Rectal smooth muscle tissue (tissue), 1 donor: ENCODE measurements around the gene RAB44.

Experiments used
- H3K27ac ChIP-seq: one replicate; pipeline ENCODE4 v1.7.0; 2013; ENCODE audit warnings: low read depth, low read length, inconsistent platforms
- H3K27me3 ChIP-seq: one replicate; pipeline ENCODE4 v1.7.0; 2013; ENCODE audit warnings: low read length; ENCODE audit not compliant: control insufficient read depth, insufficient read depth
- H3K36me3 ChIP-seq: one replicate; pipeline ENCODE4 v1.7.0; 2013; ENCODE audit warnings: low read length; ENCODE audit not compliant: control insufficient read depth, insufficient read depth
- H3K4me1 ChIP-seq: one replicate; pipeline ENCODE4 v1.7.0; 2013; ENCODE audit warnings: low read length; ENCODE audit not compliant: control insufficient read depth, insufficient read depth
- H3K4me3 ChIP-seq: one replicate; pipeline ENCODE4 v1.7.0; 2013; ENCODE audit warnings: low read length
- H3K9ac ChIP-seq: one replicate; pipeline ENCODE4 v1.7.0; 2013; ENCODE audit warnings: low read length

Gene RAB44

GRCh38 chr6:36660771-36661471, 36.7 kb upstream of the RAB44 start:
- Histone ChIP-seq H3K36me3 (no peaks in the 10 kb centered on the region), H3K9ac (no peak overlapping the region), H3K4me3 (peak overlapping the region; percentile 22), H3K4me1 (peaks cover 24% of the 10 kb centered on the region), H3K27ac (no peak overlapping the region), H3K27me3 (no peaks in the 10 kb centered on the region)

- no peaks in the 10 kb centered on the region for H3K36me3 ChIP-seq
- no peak overlapping the region for H3K9ac ChIP-seq
- H3K27me3 ChIP-seq, result no peaks in the 10 kb centered on the region
- no peak overlapping the region for H3K4me3 ChIP-seq
- peaks cover 19% of the 10 kb centered on the region for H3K4me1 ChIP-seq
- H3K27ac ChIP-seq, result no peak overlapping the region
These were observed 35.2 kb upstream of the RAB44 start for GRCh38 chr6:36662380-36662779.

- Histone ChIP-seq H3K4me1 (peaks cover 15% of the 10 kb centered on the region), H3K9ac (no peak overlapping the region), H3K27ac (no peak overlapping the region), H3K36me3 (no peaks in the 10 kb centered on the region), H3K4me3 (no peak overlapping the region), H3K27me3 (no peaks in the 10 kb centered on the region)
These were observed 34.8 kb upstream of the RAB44 start for GRCh38 chr6:36662827-36663256.

GRCh38 chr6:36663504-36664446, 33.9 kb upstream of the RAB44 start:
- H3K36me3 ChIP-seq, result no peaks in the 10 kb centered on the region
- no peak overlapping the region for H3K4me3 ChIP-seq
- no peak overlapping the region for H3K27ac ChIP-seq
- H3K9ac ChIP-seq, result no peak overlapping the region
- H3K27me3 ChIP-seq, result no peaks in the 10 kb centered on the region
- H3K4me1 ChIP-seq, result peaks cover 7% of the 10 kb centered on the region

GRCh38 chr6:36665180-36665579, 32.4 kb upstream of the RAB44 start:
- no peaks in the 10 kb centered on the region for H3K27me3 ChIP-seq
- no peaks in the 10 kb centered on the region for H3K4me1 ChIP-seq
- H3K36me3 ChIP-seq, result no peaks in the 10 kb centered on the region
- no peak overlapping the region for H3K4me3 ChIP-seq
- no peak overlapping the region for H3K27ac ChIP-seq
- H3K9ac ChIP-seq, result no peak overlapping the region

GRCh38 chr6:36666287-36666686, 31.3 kb upstream of the RAB44 start:
- no peak overlapping the region for H3K9ac ChIP-seq
- no peak overlapping the region for H3K4me3 ChIP-seq
- H3K27me3 ChIP-seq, result no peaks in the 10 kb centered on the region
- no peaks in the 10 kb centered on the region for H3K4me1 ChIP-seq
- no peaks in the 10 kb centered on the region for H3K36me3 ChIP-seq
- H3K27ac ChIP-seq, result no peak overlapping the region

- H3K9ac ChIP-seq, result no peak overlapping the region
- H3K36me3 ChIP-seq, result no peaks in the 10 kb centered on the region
- no peaks in the 10 kb centered on the region for H3K27me3 ChIP-seq
- no peak overlapping the region for H3K4me3 ChIP-seq
- no peak overlapping the region for H3K27ac ChIP-seq
- no peaks in the 10 kb centered on the region for H3K4me1 ChIP-seq
These were observed 30.6 kb upstream of the RAB44 start for GRCh38 chr6:36666826-36667591.

GRCh38 chr6:36668591-36668990, 29.0 kb upstream of the RAB44 start:
- Histone ChIP-seq H3K27ac (no peak overlapping the region), H3K27me3 (no peaks in the 10 kb centered on the region), H3K4me1 (no peaks in the 10 kb centered on the region), H3K36me3 (no peaks in the 10 kb centered on the region), H3K4me3 (no peak overlapping the region), H3K9ac (no peak overlapping the region)

GRCh38 chr6:36669002-36669401, 28.6 kb upstream of the RAB44 start:
- Histone ChIP-seq H3K27ac (no peak overlapping the region), H3K9ac (no peak overlapping the region), H3K4me3 (no peak overlapping the region), H3K36me3 (no peaks in the 10 kb centered on the region), H3K27me3 (no peaks in the 10 kb centered on the region), H3K4me1 (no peaks in the 10 kb centered on the region)

- no peaks in the 10 kb centered on the region for H3K4me1 ChIP-seq
- H3K27me3 ChIP-seq, result no peaks in the 10 kb centered on the region
- H3K36me3 ChIP-seq, result no peaks in the 10 kb centered on the region
- H3K9ac ChIP-seq, result no peak overlapping the region
- no peak overlapping the region for H3K4me3 ChIP-seq
- H3K27ac ChIP-seq, result no peak overlapping the region
These were observed 27.4 kb upstream of the RAB44 start for GRCh38 chr6:36670271-36670670.

- no peak overlapping the region for H3K4me3 ChIP-seq
- H3K4me1 ChIP-seq, result no peaks in the 10 kb centered on the region
- H3K27ac ChIP-seq, result no peak overlapping the region
- no peak overlapping the region for H3K9ac ChIP-seq
- no peaks in the 10 kb centered on the region for H3K36me3 ChIP-seq
- H3K27me3 ChIP-seq, result no peaks in the 10 kb centered on the region
These were observed 25.8 kb upstream of the RAB44 start for GRCh38 chr6:36671687-36672375.

- Histone ChIP-seq H3K27me3 (no peaks in the 10 kb centered on the region), H3K4me1 (peaks cover 11% of the 10 kb centered on the region), H3K4me3 (no peak overlapping the region), H3K9ac (no peak overlapping the region), H3K27ac (no peak overlapping the region), H3K36me3 (no peaks in the 10 kb centered on the region)
These were observed 23.7 kb upstream of the RAB44 start for GRCh38 chr6:36673882-36674281.
